GM18907 (cell line): Measurements from ENCODE around the gene ZNF276.

Experiments
- ATAC-seq: cut with Tn5 transposase; IDR thresholded peaks from one replicate; pipeline ENCODE4 v1.9.1; 2021; ENCODE audit warnings: mild to moderate bottlenecking, moderate library complexity; ENCODE audit not compliant: unreplicated experiment

The ZNF276 gene

GRCh38 chr16:89711601-89712273 lies 9.6 kb upstream of the ZNF276 start:
- ATAC-seq, result no peak

GRCh38 chr16:89712274-89712781 lies 9.0 kb upstream of the ZNF276 start:
- ATAC-seq, result no peak

GRCh38 chr16:89716493-89716892 lies 4.8 kb upstream of the ZNF276 start:
- ATAC-seq, result no peak

GRCh38 chr16:89716916-89717687 lies 4.2 kb upstream of the ZNF276 start:
- no peak for ATAC-seq

- ATAC-seq, result no peak
Measured at GRCh38 chr16:89717688-89718505, 3.4 kb upstream of the ZNF276 start.

GRCh38 chr16:89720551-89720812 lies 855 bp upstream of the ZNF276 start:
- peak; percentile 27 for ATAC-seq

- ATAC-seq, result peak; percentile 43
Measured at GRCh38 chr16:89721546-89722391, 432 bp downstream of the ZNF276 start.

- peak; percentile 1 for ATAC-seq
Measured at GRCh38 chr16:89722392-89723278, 1.3 kb downstream of the ZNF276 start.

- no peak for ATAC-seq
Measured at GRCh38 chr16:89723279-89724250, 2.2 kb downstream of the ZNF276 start.

GRCh38 chr16:89727406-89728120 lies 6.2 kb downstream of the ZNF276 start:
- ATAC-seq, result no peak

GRCh38 chr16:89729293-89729692 lies 8.0 kb downstream of the ZNF276 start:
- ATAC-seq, result no peak

GRCh38 chr16:89729863-89730593 lies 8.7 kb downstream of the ZNF276 start:
- ATAC-seq, result no peak

GRCh38 chr16:89730610-89731234 lies 9.4 kb downstream of the ZNF276 start:
- ATAC-seq, result no peak

- no peak for ATAC-seq
Measured at GRCh38 chr16:89732142-89732917, 11.0 kb downstream of the ZNF276 start.

- ATAC-seq, result no peak
Measured at GRCh38 chr16:89732918-89733242, 11.5 kb downstream of the ZNF276 start.

GRCh38 chr16:89733322-89733721 lies 12.0 kb downstream of the ZNF276 start:
- ATAC-seq, result no peak
